ENCODE results near the gene ATP6V1C2.
A peak's percentile ranks its signal among the peaks of the same experiment; 100 is the strongest.

Gene ATP6V1C2

DNA sequence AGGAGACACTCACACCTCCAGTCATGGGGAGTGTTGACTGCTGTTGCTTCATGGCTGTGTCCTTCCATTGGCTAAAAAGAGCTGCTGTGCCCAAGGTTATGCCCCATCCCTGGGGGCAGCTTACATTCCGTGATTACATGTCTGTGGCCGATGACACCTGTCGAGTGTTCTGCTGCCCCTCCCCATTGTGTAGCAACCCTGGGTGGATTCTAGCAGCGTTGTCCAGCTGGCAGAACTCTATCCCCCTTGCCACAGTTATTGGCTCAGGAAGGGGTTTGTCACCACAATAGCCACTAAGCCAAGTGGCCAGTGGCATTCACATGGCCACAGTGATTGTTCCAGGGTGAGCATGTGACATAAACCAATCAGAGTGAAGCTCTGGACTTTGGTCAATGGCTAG, 102.8 kb downstream of the ATP6V1C2 start:
- no peak for DNase-seq (ENCODE audit: insufficient read length)
- FAIRE-seq: no peak
- no peak for TF ChIP-seq POLR2AphosphoS5 (IDR thresholded peaks at IDR 0.05; ENCODE audit: low read depth, low read length)
- TF ChIP-seq TAF1 (IDR thresholded peaks at IDR 0.05; ENCODE audit: borderline replicate concordance, low read depth, low read length): no peak
- TF ChIP-seq POLR2A (IDR thresholded peaks at IDR 0.05; ENCODE audit: low read depth, low read length): no peak

- no peak for DNase-seq (ENCODE audit: insufficient read length)
- no peak for FAIRE-seq
Observed at GRCh38 chr2:10826026-10826425, 104.6 kb downstream of the ATP6V1C2 start.

DNA sequence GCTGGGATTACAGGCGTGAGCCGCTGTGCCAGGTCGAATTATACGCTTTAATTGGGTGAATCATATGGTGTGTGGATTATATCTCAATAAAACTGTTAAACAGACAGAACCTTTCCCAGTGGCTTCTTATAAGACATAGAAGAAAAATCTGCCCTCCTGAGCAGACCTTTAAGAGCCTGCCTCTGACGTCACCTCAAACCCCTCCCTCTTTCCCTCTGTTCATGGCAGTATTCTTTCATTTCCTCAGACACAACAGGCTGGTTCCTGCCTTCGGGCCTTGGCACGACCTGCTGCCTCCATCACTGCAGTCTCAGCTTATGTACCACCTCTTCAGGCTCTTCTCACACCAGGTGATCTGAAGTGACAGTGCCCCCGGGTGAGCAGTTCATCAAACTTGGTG, 105.2 kb downstream of the ATP6V1C2 start:
- FAIRE-seq (no peak), DNase-seq (ENCODE audit: insufficient read length) (no peak)
- no peak for TF ChIP-seq TAF1 (IDR thresholded peaks at IDR 0.05; ENCODE audit: borderline replicate concordance, low read depth, low read length)
- no peak for TF ChIP-seq POLR2AphosphoS5 (IDR thresholded peaks at IDR 0.05; ENCODE audit: low read depth, low read length)
- no peak for TF ChIP-seq POLR2A (IDR thresholded peaks at IDR 0.05; ENCODE audit: low read depth, low read length)

More at GRCh38 chr2:10826026-10826425, 104.6 kb downstream of the ATP6V1C2 start:
- TF ChIP-seq POLR2A (IDR thresholded peaks at IDR 0.05; ENCODE audit: low read depth, low read length) (no peak), TAF1 (IDR thresholded peaks at IDR 0.05; ENCODE audit: borderline replicate concordance, low read depth, low read length) (no peak), POLR2AphosphoS5 (IDR thresholded peaks at IDR 0.05; ENCODE audit: low read depth, low read length) (no peak)

GRCh38 chr2:10828346-10828745, 106.9 kb downstream of the ATP6V1C2 start:
- no peak for DNase-seq (ENCODE audit: insufficient read length)
- no peak for FAIRE-seq
- TF ChIP-seq POLR2A (IDR thresholded peaks at IDR 0.05; ENCODE audit: low read depth, low read length) (no peak), TAF1 (IDR thresholded peaks at IDR 0.05; ENCODE audit: borderline replicate concordance, low read depth, low read length) (no peak), POLR2AphosphoS5 (IDR thresholded peaks at IDR 0.05; ENCODE audit: low read depth, low read length) (no peak)

- DNase-seq (ENCODE audit: insufficient read length) (no peak), FAIRE-seq (no peak)
- TF ChIP-seq TAF1 (IDR thresholded peaks at IDR 0.05; ENCODE audit: borderline replicate concordance, low read depth, low read length) (no peak), POLR2AphosphoS5 (IDR thresholded peaks at IDR 0.05; ENCODE audit: low read depth, low read length) (no peak), POLR2A (IDR thresholded peaks at IDR 0.05; ENCODE audit: low read depth, low read length) (no peak)
Observed at GRCh38 chr2:10829299-10829698, 107.9 kb downstream of the ATP6V1C2 start.

DNA sequence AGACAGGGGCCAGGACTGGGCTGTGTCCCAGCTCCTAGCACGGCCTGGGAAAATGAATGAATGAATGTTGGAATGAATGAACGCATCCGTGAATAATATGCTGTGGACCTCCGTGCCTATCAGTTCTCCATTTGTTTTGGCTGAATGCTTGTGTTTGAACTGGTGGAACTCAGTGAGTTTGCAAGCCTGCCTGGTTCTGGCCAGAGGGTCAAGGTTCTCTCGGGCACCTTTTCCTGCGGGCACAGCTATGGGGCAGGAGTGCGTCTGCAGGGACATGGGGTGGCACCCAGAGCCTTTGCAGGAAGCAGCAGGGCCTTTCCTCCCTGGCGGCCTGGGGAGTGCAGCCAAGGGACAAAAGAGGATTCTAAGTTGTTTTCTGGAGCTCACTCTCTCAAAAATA, 108.8 kb downstream of the ATP6V1C2 start:
- no peak for TF ChIP-seq POLR2A (IDR thresholded peaks at IDR 0.05; ENCODE audit: low read depth, low read length)
- TF ChIP-seq TAF1 (IDR thresholded peaks at IDR 0.05; ENCODE audit: borderline replicate concordance, low read depth, low read length): no peak
- no peak for TF ChIP-seq POLR2AphosphoS5 (IDR thresholded peaks at IDR 0.05; ENCODE audit: low read depth, low read length)

DNA sequence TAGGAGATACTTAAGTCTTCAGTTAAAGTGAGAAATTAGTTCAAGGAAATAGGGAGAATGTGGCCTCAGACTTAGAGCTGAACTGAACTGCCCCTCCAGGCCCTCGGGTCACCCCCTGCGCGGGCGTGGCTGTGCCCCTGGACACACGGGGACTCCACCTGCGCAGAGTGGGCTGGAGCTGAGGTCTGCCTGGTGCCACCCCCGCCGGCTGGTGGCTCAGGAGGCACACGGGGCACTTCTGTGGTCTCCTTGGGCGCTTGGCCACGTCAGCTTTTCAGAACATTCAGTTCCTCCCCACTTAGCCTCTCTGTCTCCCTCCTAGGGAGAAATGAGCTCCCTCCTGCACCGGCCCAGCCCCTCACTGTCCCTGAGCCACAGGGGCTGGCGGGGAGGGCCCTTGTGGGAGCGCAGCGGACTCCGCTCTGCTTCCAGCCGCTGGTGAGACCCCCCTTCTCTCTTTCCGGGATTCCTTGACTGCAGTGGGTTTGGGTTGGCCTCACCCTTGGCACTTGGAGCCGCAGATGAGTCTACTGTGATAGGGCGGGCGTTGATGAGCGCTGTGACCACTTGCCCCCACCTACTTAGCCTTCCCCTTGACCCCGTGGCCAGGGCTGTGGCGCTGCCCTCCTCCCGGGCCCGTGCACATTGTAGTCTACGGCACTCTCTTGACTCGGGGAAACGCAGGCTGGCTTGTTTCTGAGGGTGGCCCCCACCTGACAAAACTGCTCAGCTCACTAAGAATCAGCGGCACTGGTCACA, 109.4 kb downstream of the ATP6V1C2 start:
- no peak for TF ChIP-seq POLR2AphosphoS5 (IDR thresholded peaks at IDR 0.05; ENCODE audit: low read depth, low read length)
- no peak for TF ChIP-seq POLR2A (IDR thresholded peaks at IDR 0.05; ENCODE audit: low read depth, low read length)
- TF ChIP-seq TAF1 (IDR thresholded peaks at IDR 0.05; ENCODE audit: borderline replicate concordance, low read depth, low read length): no peak
- FAIRE-seq (no peak), DNase-seq (ENCODE audit: insufficient read length) (no peak)

More for the DNA sequence above, 108.8 kb downstream of the ATP6V1C2 start:
- DNase-seq (ENCODE audit: insufficient read length) (no peak), FAIRE-seq (no peak)

DNA sequence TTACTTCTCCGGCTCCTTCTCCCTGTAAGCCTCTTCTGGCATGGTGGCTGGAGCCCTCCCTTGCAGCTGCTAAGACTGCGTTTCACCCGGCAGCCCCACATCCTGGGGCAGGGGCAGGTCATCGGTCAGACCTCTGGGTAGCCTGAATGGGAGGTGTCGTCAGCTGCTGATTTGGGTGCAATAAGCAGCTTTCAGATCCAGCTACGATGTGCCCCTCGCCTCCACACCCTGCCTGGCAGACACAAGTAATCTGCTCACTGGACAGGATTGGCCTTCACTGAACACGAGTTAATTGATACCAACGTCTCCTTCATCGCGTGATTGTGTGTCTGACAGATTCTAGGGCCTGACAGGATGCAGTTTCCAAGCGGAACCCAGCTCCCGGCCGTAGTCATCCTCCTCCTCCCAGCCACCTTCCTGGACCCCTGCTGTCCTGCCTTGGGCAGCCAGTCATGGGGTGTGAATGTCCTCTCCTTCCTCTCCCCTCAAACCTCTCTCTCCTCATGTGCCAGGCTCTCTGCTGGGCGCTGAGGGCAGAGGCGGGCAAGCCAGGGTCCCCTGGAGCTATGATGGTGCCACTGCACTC, 110.1 kb downstream of the ATP6V1C2 start:
- no peak for DNase-seq (ENCODE audit: insufficient read length)

DNA sequence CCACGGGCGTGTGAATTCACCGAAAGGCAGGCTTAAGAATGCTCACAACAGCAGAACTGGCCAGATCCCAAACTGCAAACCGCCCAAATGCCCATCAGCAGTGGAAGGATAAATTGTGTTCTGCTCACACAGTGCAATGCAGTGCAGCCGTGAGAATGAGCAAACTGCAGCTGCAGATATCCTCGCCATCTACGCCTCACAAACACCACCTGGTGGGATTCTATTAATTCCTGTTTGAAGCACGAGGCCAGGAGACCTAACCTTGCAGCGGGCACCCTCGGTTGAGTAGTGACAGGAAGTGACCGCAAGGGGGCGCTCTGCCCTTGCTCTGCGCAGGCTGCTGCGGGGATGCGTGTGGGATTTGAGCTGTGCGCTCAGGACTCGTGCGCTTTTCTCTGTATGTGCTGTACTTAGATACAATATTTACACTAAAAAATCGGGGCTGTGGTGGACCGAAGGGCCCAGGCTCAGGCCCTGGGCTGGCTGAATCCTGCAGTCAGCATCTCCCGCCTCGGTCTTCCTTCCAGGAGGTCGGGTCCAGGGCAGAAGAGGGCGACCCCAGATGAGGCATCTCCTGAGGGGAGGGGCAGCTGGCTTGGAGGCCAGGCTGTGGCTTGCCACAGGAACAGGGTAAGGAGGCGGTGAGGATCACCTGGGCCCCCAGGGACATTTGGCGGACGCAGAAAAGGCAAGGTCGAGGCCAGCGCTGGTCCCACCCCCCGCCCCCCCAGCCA, 110.9 kb downstream of the ATP6V1C2 start:
- TF ChIP-seq POLR2AphosphoS5 (IDR thresholded peaks at IDR 0.05; ENCODE audit: low read depth, low read length) (no peak), TAF1 (IDR thresholded peaks at IDR 0.05; ENCODE audit: borderline replicate concordance, low read depth, low read length) (no peak), POLR2A (IDR thresholded peaks at IDR 0.05; ENCODE audit: low read depth, low read length) (no peak)
- FAIRE-seq (peak; percentile 95), DNase-seq (ENCODE audit: insufficient read length) (peak; percentile 82)

More for the DNA sequence above, 110.1 kb downstream of the ATP6V1C2 start:
- no peak for TF ChIP-seq POLR2AphosphoS5 (IDR thresholded peaks at IDR 0.05; ENCODE audit: low read depth, low read length)
- no peak for TF ChIP-seq POLR2A (IDR thresholded peaks at IDR 0.05; ENCODE audit: low read depth, low read length)
- TF ChIP-seq TAF1 (IDR thresholded peaks at IDR 0.05; ENCODE audit: borderline replicate concordance, low read depth, low read length): no peak
- FAIRE-seq: no peak

GRCh38 chr2:10833021-10833420, 111.6 kb downstream of the ATP6V1C2 start:
- FAIRE-seq (no peak), DNase-seq (ENCODE audit: insufficient read length) (no peak)
- no peak for TF ChIP-seq POLR2A (IDR thresholded peaks at IDR 0.05; ENCODE audit: low read depth, low read length)
- no peak for TF ChIP-seq POLR2AphosphoS5 (IDR thresholded peaks at IDR 0.05; ENCODE audit: low read depth, low read length)
- no peak for TF ChIP-seq TAF1 (IDR thresholded peaks at IDR 0.05; ENCODE audit: borderline replicate concordance, low read depth, low read length)

DNA sequence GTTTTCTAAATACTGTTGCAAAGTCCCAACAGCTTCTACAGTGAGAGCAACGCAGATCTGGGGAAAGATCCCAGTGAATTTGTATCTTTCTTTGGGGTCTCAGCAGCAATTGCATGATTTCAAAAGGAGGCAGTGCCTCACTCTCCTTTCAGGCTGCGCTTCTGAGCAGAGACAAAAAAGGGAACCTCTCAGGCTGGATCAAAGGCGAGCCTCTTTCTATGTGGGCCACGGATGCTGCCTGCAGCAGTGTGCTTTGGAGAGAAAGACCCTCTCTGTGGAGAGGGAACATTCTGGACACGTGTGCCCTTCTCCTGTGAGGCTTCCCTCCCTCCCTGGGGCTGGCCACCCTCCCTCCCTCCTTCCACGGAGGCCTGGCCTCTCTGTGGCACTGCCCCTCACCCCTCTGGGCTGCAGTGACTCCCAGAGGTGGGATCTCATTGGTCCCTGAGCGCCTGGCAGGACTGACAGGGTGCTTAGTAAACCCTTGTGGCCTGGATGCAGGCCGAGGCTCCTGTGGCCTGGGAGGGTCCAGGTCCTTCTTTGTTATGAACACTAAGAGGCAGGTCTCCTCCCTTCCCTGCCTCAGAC, 112.7 kb downstream of the ATP6V1C2 start:
- DNase-seq (ENCODE audit: insufficient read length) (no peak), FAIRE-seq (no peak)
- TF ChIP-seq POLR2A (IDR thresholded peaks at IDR 0.05; ENCODE audit: low read depth, low read length) (no peak), TAF1 (IDR thresholded peaks at IDR 0.05; ENCODE audit: borderline replicate concordance, low read depth, low read length) (no peak), POLR2AphosphoS5 (IDR thresholded peaks at IDR 0.05; ENCODE audit: low read depth, low read length) (no peak)

All from GM12892 (cell line).